NOMO-1 (cell line): ENCODE data around the gene PAAF1.
"Not testable (repeated sequence)": the region's sequence is repeated elsewhere in the genome, so short reads cannot be mapped to it uniquely, and the experiment has no call there.

Source experiments
- DNase-seq, 2 experiments: peaks; one replicate each; lab custom pipeline; 2025; ENCODE audit not compliant: unreplicated experiment in 2 of 2; lab: John Stamatoyannopoulos, UW

Gene PAAF1

GRCh38 chr11:73880449-73880848, 3.6 kb downstream of the PAAF1 start:
- DNase-seq, result not testable (repeated sequence)

- no peak for DNase-seq
Observed at GRCh38 chr11:73883856-73884255, 7.1 kb downstream of the PAAF1 start.

GRCh38 chr11:73888244-73888643, 11.4 kb downstream of the PAAF1 start:
- DNase-seq, result no peak

- DNase-seq, result peak in 1 of 2 experiments; percentile 19
Observed at GRCh38 chr11:73889019-73889418, 12.2 kb downstream of the PAAF1 start.

GRCh38 chr11:73889536-73889935, 12.7 kb downstream of the PAAF1 start:
- DNase-seq, result no peak

- no peak for DNase-seq
Observed at GRCh38 chr11:73893041-73893440, 16.2 kb downstream of the PAAF1 start.

- no peak for DNase-seq
Observed at GRCh38 chr11:73894725-73895335, 18.0 kb downstream of the PAAF1 start.

GRCh38 chr11:73902303-73902702, 25.5 kb downstream of the PAAF1 start:
- DNase-seq, result no peak

GRCh38 chr11:73907191-73907590, 30.4 kb downstream of the PAAF1 start:
- DNase-seq, result peak; percentile 10 to 55

GRCh38 chr11:73912026-73912425, 35.2 kb downstream of the PAAF1 start:
- no peak for DNase-seq

GRCh38 chr11:73913472-73913871, 36.7 kb downstream of the PAAF1 start:
- DNase-seq, result no peak

- DNase-seq, result no peak
Observed at GRCh38 chr11:73914284-73914683, 37.5 kb downstream of the PAAF1 start.

GRCh38 chr11:73916435-73916834, 39.6 kb downstream of the PAAF1 start:
- no peak for DNase-seq

- no peak for DNase-seq
Observed at GRCh38 chr11:73921180-73921579, 44.4 kb downstream of the PAAF1 start.

GRCh38 chr11:73929388-73929787, 52.6 kb downstream of the PAAF1 start:
- no peak for DNase-seq

- DNase-seq, result peak in 1 of 2 experiments; percentile 54
Observed at GRCh38 chr11:73931039-73931645, 54.3 kb downstream of the PAAF1 start.

GRCh38 chr11:73931951-73932350, 55.2 kb downstream of the PAAF1 start:
- DNase-seq, result no peak

GRCh38 chr11:73932781-73933180, 56.0 kb downstream of the PAAF1 start:
- no peak for DNase-seq

GRCh38 chr11:73936047-73936446, 59.2 kb downstream of the PAAF1 start:
- not testable (repeated sequence) for DNase-seq

- DNase-seq, result no peak
Observed at GRCh38 chr11:73939096-73939495, 62.3 kb downstream of the PAAF1 start.

GRCh38 chr11:73940801-73941570, 64.2 kb downstream of the PAAF1 start:
- DNase-seq, result no peak

GRCh38 chr11:73942010-73942409, 65.2 kb downstream of the PAAF1 start:
- no peak for DNase-seq
